Measurements from ENCODE around the gene SH2D7.

GRCh38 chr15:78129077-78129750, 36.9 kb downstream of the SH2D7 start:
- TF ChIP-seq SUZ12 (IDR thresholded peaks at IDR 0.05; ENCODE audit: extremely low read depth, insufficient read depth, insufficient read length): no peak
- no peak for TF ChIP-seq YY1 (IDR thresholded peaks at IDR 0.05; ENCODE audit: insufficient read depth, insufficient read length)
- TF ChIP-seq ZNF274 (IDR thresholded peaks at IDR 0.05; ENCODE audit: low read depth, low read length): no peak

Measured in NT2/D1 (cell line).